ENCODE measurements around the gene LGR4.

GRCh38 chr11:27367881-27368280 lies 104.7 kb downstream of the LGR4 start:
- no peak for TF ChIP-seq CTCF (IDR thresholded peaks at IDR 0.05; ENCODE audit: low read depth, low read length, poor library complexity, severe bottlenecking)
- no peak for TF ChIP-seq EZH2phosphoT487 (IDR thresholded peaks at IDR 0.05; ENCODE audit: borderline replicate concordance, low read length)

All from DOHH2 (cell line).